CD8-positive, alpha-beta memory T cell (primary cell): Measurements from ENCODE around the gene ZDHHC14. TPM values are rescaled to one million over a fixed set of nuclear protein-coding genes. Genes with fewer than 3 reads are reported as not detected.
"Not testable (repeated sequence)": the region's sequence is repeated elsewhere in the genome, so short reads cannot be mapped to it uniquely, and the experiment has no call there.

Source experiments
- CTCF ChIA-PET: fragments of 350-600 bp; sonication (Branson Sonifier 250); formaldehyde crosslinking; loops from one replicate; lab custom pipeline; 2021; ENCODE audit warnings: antibody characterized with exemption; lab: Charles Lee
- POLR2A ChIA-PET: fragments of 350-600 bp; sonication (Branson Sonifier 250); formaldehyde crosslinking; loops from one replicate; lab custom pipeline; 2021; ENCODE audit warnings: antibody characterized with exemption; lab: Charles Lee
- DNase-seq, 5 donors: peaks; one replicate each; pipeline versions ENCODE4 v3.0.0 to v3.0.0-alpha.2; 2020 to 2022; ENCODE audit warnings: mixed read lengths in 1 of 5
- H3K27ac ChIP-seq: one replicate; pipeline ENCODE4 v1.7.0; 2013; ENCODE audit warnings: low read depth, mild to moderate bottlenecking, low read length, moderate library complexity
- H3K27me3 ChIP-seq: 2 replicates; pipeline ENCODE4 v1.7.0; 2013; ENCODE audit warnings: low read length, mild to moderate bottlenecking; ENCODE audit not compliant: insufficient read depth, poor library complexity, severe bottlenecking
- H3K36me3 ChIP-seq: 2 replicates; pipeline ENCODE4 v1.7.0; 2013; ENCODE audit warnings: mild to moderate bottlenecking, low read length, moderate library complexity; ENCODE audit not compliant: insufficient read depth
- H3K4me1 ChIP-seq: 2 replicates; pipeline ENCODE4 v1.7.0; 2013; ENCODE audit warnings: mild to moderate bottlenecking, low read length, moderate library complexity; ENCODE audit not compliant: insufficient read depth
- H3K4me3 ChIP-seq: 2 replicates; pipeline ENCODE4 v1.7.0; 2013; ENCODE audit warnings: mild to moderate bottlenecking, low read length
- H3K9me3 ChIP-seq: 2 replicates; pipeline ENCODE4 v1.7.0; 2013; ENCODE audit warnings: mild to moderate bottlenecking, low read length
- H3K27ac Mint-ChIP-seq, 8 donors: one replicate each; pipeline ENCODE4 v1.8.0; 2020 to 2021; ENCODE audit warnings: mixed read lengths in 8 of 8, mild to moderate bottlenecking in 6 of 8, inconsistent platforms in 3 of 8, moderate library complexity in 3 of 8
- H3K27me3 Mint-ChIP-seq, 2 donors: one replicate each; pipeline ENCODE4 v1.8.0; 2020 to 2021; ENCODE audit warnings: mixed read lengths in 2 of 2, mild to moderate bottlenecking in 1 of 2, moderate library complexity in 1 of 2
- H3K36me3 Mint-ChIP-seq, 3 donors: one replicate each; pipeline ENCODE4 v1.8.0; 2020 to 2021; ENCODE audit warnings: mixed read lengths in 3 of 3, inconsistent platforms in 1 of 3, mild to moderate bottlenecking in 1 of 3
- H3K4me1 Mint-ChIP-seq, 3 donors: one replicate each; pipeline ENCODE4 v1.8.0; 2020 to 2021; ENCODE audit warnings: mixed read lengths in 3 of 3, inconsistent platforms in 1 of 3, mild to moderate bottlenecking in 1 of 3
- H3K4me3 Mint-ChIP-seq, 7 donors: one replicate each; pipeline ENCODE4 v1.8.0; 2020 to 2021; ENCODE audit warnings: mixed read lengths in 7 of 7, mild to moderate bottlenecking in 6 of 7, moderate library complexity in 4 of 7, inconsistent platforms in 2 of 7
- H3K9me3 Mint-ChIP-seq, 5 donors: one replicate each; pipeline ENCODE4 v1.8.0; 2020 to 2022; ENCODE audit warnings: mixed read lengths in 5 of 5, mild to moderate bottlenecking in 3 of 5, moderate library complexity in 2 of 5, inconsistent platforms in 1 of 5
- polyA plus RNA-seq: library from polyadenylated mRNA; unstranded; fragments of 300-500 nt; fragmentation: Illumina TruSeq; gene quantifications from one replicate; pipeline ENCODE4 v1.2.3, GENCODE V29; 2021
- total RNA-seq, 2 experiments: library from RNA; stranded (reverse); gene quantifications; one replicate each; pipeline ENCODE4 v1.2.3, GENCODE V29; 2021

The ZDHHC14 gene
- total and polyA plus RNA-seq, 3 experiments from 2014 or later = 4.2 to 8.1 (median 6.3) TPM

- CTCF ChIA-PET, H3K4me1 ChIP-seq, DNase-seq, H3K27ac ChIP-seq, H3K36me3 ChIP-seq, H3K27me3 ChIP-seq, H3K4me3 ChIP-seq, H3K27ac Mint-ChIP-seq, POLR2A ChIA-PET, H3K36me3 Mint-ChIP-seq, H3K9me3 ChIP-seq, H3K27me3 Mint-ChIP-seq, H3K4me3 Mint-ChIP-seq, H3K4me1 Mint-ChIP-seq, H3K9me3 Mint-ChIP-seq: not testable (repeated sequence)
Measured at GRCh38 chr6:157706351-157706750, 325.4 kb downstream of the ZDHHC14 start.

- Histone ChIP-seq H3K27me3 (no peaks in the 10 kb centered on the region), H3K27ac (no peak overlapping the region), H3K4me1 (no peaks in the 10 kb centered on the region), H3K36me3 (no peaks in the 10 kb centered on the region), H3K4me3 (no peak overlapping the region), H3K9me3 (no peaks in the 10 kb centered on the region)
- H3K4me1 Mint-ChIP-seq = no peaks in the 10 kb centered on the region
- ChIA-PET POLR2A (interaction anchor here (0.6 kb wide), 1 partner anchor 1952 kb away, joined by 6 read pairs; no protein-coding TSS in a partner anchor), CTCF (no interaction called here)
- no peak overlapping the region for H3K27ac Mint-ChIP-seq
- H3K36me3 Mint-ChIP-seq = no peaks in the 10 kb centered on the region
- no peak overlapping the region for H3K4me3 Mint-ChIP-seq
- H3K9me3 Mint-ChIP-seq = no peaks in the 10 kb centered on the region
- DNase-seq = no peak
- peaks cover 0 to 5% of the 10 kb centered on the region in 2 donors for H3K27me3 Mint-ChIP-seq
Measured at GRCh38 chr6:157706883-157707282, 325.9 kb downstream of the ZDHHC14 start.

- Mint-ChIP-seq H3K9me3 (no peaks in the 10 kb centered on the region), H3K27me3 (peaks cover 0 to 5% of the 10 kb centered on the region in 2 donors), H3K36me3 (no peaks in the 10 kb centered on the region), H3K27ac (peak overlapping the region in 1 of 8 donors; percentile 56), H3K4me3 (no peak overlapping the region), H3K4me1 (no peaks in the 10 kb centered on the region)
- Histone ChIP-seq H3K36me3 (no peaks in the 10 kb centered on the region), H3K27ac (no peak overlapping the region), H3K9me3 (no peaks in the 10 kb centered on the region), H3K4me3 (no peak overlapping the region), H3K4me1 (no peaks in the 10 kb centered on the region), H3K27me3 (no peaks in the 10 kb centered on the region)
- ChIA-PET POLR2A (no interaction called here), CTCF (no interaction called here)
- no peak for DNase-seq
Measured at GRCh38 chr6:157707576-157707975, 326.6 kb downstream of the ZDHHC14 start.

GRCh38 chr6:157708239-157708638 lies 327.2 kb downstream of the ZDHHC14 start:
- peaks cover 0 to 5% of the 10 kb centered on the region in 2 donors for H3K27me3 Mint-ChIP-seq
- no peak overlapping the region for H3K4me3 ChIP-seq
- no peak for DNase-seq
- H3K36me3 Mint-ChIP-seq = no peaks in the 10 kb centered on the region
- CTCF ChIA-PET = no interaction called here
- H3K9me3 Mint-ChIP-seq = no peaks in the 10 kb centered on the region
- no peaks in the 10 kb centered on the region for H3K36me3 ChIP-seq
- POLR2A ChIA-PET = no interaction called here
- no peak overlapping the region for H3K27ac ChIP-seq
- H3K27ac Mint-ChIP-seq = no peak overlapping the region
- no peaks in the 10 kb centered on the region for H3K4me1 ChIP-seq
- no peaks in the 10 kb centered on the region for H3K9me3 ChIP-seq
- H3K27me3 ChIP-seq = no peaks in the 10 kb centered on the region
- no peak overlapping the region for H3K4me3 Mint-ChIP-seq
- no peaks in the 10 kb centered on the region for H3K4me1 Mint-ChIP-seq

- peaks cover 0 to 5% of the 10 kb centered on the region in 2 donors for H3K27me3 Mint-ChIP-seq
- Histone ChIP-seq H3K9me3 (no peaks in the 10 kb centered on the region), H3K4me1 (no peaks in the 10 kb centered on the region), H3K36me3 (no peaks in the 10 kb centered on the region), H3K27me3 (no peaks in the 10 kb centered on the region), H3K4me3 (no peak overlapping the region), H3K27ac (no peak overlapping the region)
- no peak for DNase-seq
- H3K4me3 Mint-ChIP-seq = no peak overlapping the region
- no peaks in the 10 kb centered on the region for H3K36me3 Mint-ChIP-seq
- H3K27ac Mint-ChIP-seq = no peak overlapping the region
- ChIA-PET POLR2A (no interaction called here), CTCF (no interaction called here)
- H3K9me3 Mint-ChIP-seq = no peaks in the 10 kb centered on the region
- no peaks in the 10 kb centered on the region for H3K4me1 Mint-ChIP-seq
Measured at GRCh38 chr6:157708933-157709332, 327.9 kb downstream of the ZDHHC14 start.

GRCh38 chr6:157709555-157709954 lies 328.6 kb downstream of the ZDHHC14 start:
- Histone ChIP-seq H3K27me3 (no peaks in the 10 kb centered on the region), H3K4me1 (no peaks in the 10 kb centered on the region), H3K27ac (no peak overlapping the region), H3K36me3 (no peaks in the 10 kb centered on the region), H3K9me3 (no peaks in the 10 kb centered on the region), H3K4me3 (no peak overlapping the region)
- H3K9me3 Mint-ChIP-seq = no peaks in the 10 kb centered on the region
- H3K36me3 Mint-ChIP-seq = no peaks in the 10 kb centered on the region
- no peak overlapping the region for H3K4me3 Mint-ChIP-seq
- no peak overlapping the region for H3K27ac Mint-ChIP-seq
- DNase-seq = no peak
- ChIA-PET CTCF (no interaction called here), POLR2A (no interaction called here)
- H3K4me1 Mint-ChIP-seq = no peaks in the 10 kb centered on the region
- peaks cover 0 to 2% of the 10 kb centered on the region in 2 donors for H3K27me3 Mint-ChIP-seq

- Mint-ChIP-seq H3K36me3 (no peaks in the 10 kb centered on the region), H3K27ac (peak overlapping the region in 1 of 8 donors; percentile 63), H3K4me1 (no peaks in the 10 kb centered on the region), H3K9me3 (no peaks in the 10 kb centered on the region), H3K27me3 (peaks cover 0 to 4% of the 10 kb centered on the region in 2 donors), H3K4me3 (no peak overlapping the region)
- CTCF ChIA-PET = no interaction called here
- H3K4me3 ChIP-seq = no peak overlapping the region
- H3K9me3 ChIP-seq = no peaks in the 10 kb centered on the region
- H3K36me3 ChIP-seq = no peaks in the 10 kb centered on the region
- H3K4me1 ChIP-seq = no peaks in the 10 kb centered on the region
- POLR2A ChIA-PET = no interaction called here
- no peak overlapping the region for H3K27ac ChIP-seq
- H3K27me3 ChIP-seq = no peaks in the 10 kb centered on the region
- DNase-seq = no peak
Measured at GRCh38 chr6:157710604-157711003, 329.6 kb downstream of the ZDHHC14 start.

GRCh38 chr6:157711060-157711459 lies 330.1 kb downstream of the ZDHHC14 start:
- Mint-ChIP-seq H3K27ac (no peak overlapping the region), H3K4me3 (no peak overlapping the region), H3K36me3 (no peaks in the 10 kb centered on the region), H3K4me1 (no peaks in the 10 kb centered on the region), H3K9me3 (no peaks in the 10 kb centered on the region), H3K27me3 (peaks cover 0 to 7% of the 10 kb centered on the region in 2 donors)
- no peak overlapping the region for H3K4me3 ChIP-seq
- H3K36me3 ChIP-seq = no peaks in the 10 kb centered on the region
- CTCF ChIA-PET = no interaction called here
- H3K4me1 ChIP-seq = no peaks in the 10 kb centered on the region
- POLR2A ChIA-PET = no interaction called here
- H3K27me3 ChIP-seq = no peaks in the 10 kb centered on the region
- DNase-seq = no peak
- H3K27ac ChIP-seq = no peak overlapping the region
- H3K9me3 ChIP-seq = no peaks in the 10 kb centered on the region
